Activated CD8-positive, alpha-beta T cell treated with anti-CD3 and anti-CD28 coated beads for 36 hours (primary cell): ENCODE measurements around the gene TCF7L1. TPM values are rescaled to one million over a fixed set of nuclear protein-coding genes. Genes with fewer than 3 reads are reported as not detected.

Experiments
- ATAC-seq: fragments of 200-7000 bp; cut with Tn5 transposase; one replicate; pipeline ENCODE4 v1.10.0; 2021; ENCODE audit warnings: mild to moderate bottlenecking, moderate library complexity
- CTCF ChIA-PET: fragments of 350-600 bp; sonication (Branson Sonifier 250); formaldehyde crosslinking; loops from one replicate; lab custom pipeline; 2021; ENCODE audit warnings: antibody characterized with exemption; lab: Charles Lee
- POLR2A ChIA-PET: fragments of 350-600 bp; sonication (Branson Sonifier 250); formaldehyde crosslinking; loops from one replicate; lab custom pipeline; 2021; ENCODE audit warnings: antibody characterized with exemption; lab: Charles Lee
- DNase-seq: peaks from one replicate; pipeline ENCODE4 v3.0.0-alpha.2; 2020
- H3K27ac Mint-ChIP-seq: one replicate; pipeline ENCODE4 v1.8.0; 2021; ENCODE audit warnings: mild to moderate bottlenecking, mixed read lengths
- H3K27me3 Mint-ChIP-seq: one replicate; pipeline ENCODE4 v1.8.0; 2021; ENCODE audit warnings: mixed read lengths
- H3K36me3 Mint-ChIP-seq: one replicate; pipeline ENCODE4 v1.8.0; 2021; ENCODE audit warnings: low read depth, mixed read lengths
- H3K4me1 Mint-ChIP-seq: one replicate; pipeline ENCODE4 v1.8.0; 2021; ENCODE audit warnings: low read depth, mixed read lengths
- H3K4me3 Mint-ChIP-seq: one replicate; pipeline ENCODE4 v1.8.0; 2021; ENCODE audit warnings: mild to moderate bottlenecking, moderate library complexity, mixed read lengths
- H3K9me3 Mint-ChIP-seq: one replicate; pipeline ENCODE4 v1.8.0; 2021; ENCODE audit warnings: mixed read lengths
- intact Hi-C: fragments of 100-400 bp; cut with micrococcal nuclease; formaldehyde crosslinking; loops from one replicate; pipeline ENCODE4 v1.10.0; 2022
- total RNA-seq, 2 experiments: library from RNA; stranded (reverse); gene quantifications; one replicate each; pipeline ENCODE4 v1.2.3, GENCODE V29; 2021
- TF ChIP-seq, protein P1 (sequence below): fragments of 200-600 bp; IDR thresholded peaks from one replicate; pipeline ENCODE4 v1.8.0; 2022; ENCODE audit warnings: antibody characterized with exemption, mild to moderate bottlenecking

The TCF7L1 gene
- total RNA-seq, 2 experiments from 2014 or later = not detected

DNA sequence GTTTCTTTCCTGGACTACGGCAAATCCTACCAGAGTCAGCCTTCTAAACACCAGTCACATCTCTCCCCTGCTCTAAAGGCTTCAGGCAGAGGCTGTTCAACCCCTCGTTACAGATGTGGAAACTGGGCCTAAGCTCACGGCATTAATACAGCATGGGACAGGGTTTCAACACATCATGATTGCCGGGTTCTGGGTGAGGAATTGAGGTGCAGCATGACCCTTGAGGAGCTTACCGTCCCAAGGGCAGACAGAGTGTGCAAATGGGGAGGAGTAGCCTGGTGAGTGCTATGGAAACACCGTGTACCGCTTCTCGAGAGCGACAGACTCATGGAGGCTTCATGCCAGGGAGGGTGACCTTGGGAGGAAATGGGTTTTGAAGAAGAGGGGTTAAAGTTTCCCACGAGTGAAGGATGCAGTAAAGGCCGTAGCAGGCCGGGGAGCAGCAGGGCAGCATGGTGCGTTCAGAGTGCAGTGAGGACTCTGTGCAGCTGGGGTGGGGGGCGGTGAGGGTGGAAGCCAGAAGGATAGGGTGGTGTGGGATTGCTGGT, 143.5 kb downstream of the TCF7L1 start:
- DNase-seq (no peak), ATAC-seq (no peak)
- TF ChIP-seq, protein P1, sequence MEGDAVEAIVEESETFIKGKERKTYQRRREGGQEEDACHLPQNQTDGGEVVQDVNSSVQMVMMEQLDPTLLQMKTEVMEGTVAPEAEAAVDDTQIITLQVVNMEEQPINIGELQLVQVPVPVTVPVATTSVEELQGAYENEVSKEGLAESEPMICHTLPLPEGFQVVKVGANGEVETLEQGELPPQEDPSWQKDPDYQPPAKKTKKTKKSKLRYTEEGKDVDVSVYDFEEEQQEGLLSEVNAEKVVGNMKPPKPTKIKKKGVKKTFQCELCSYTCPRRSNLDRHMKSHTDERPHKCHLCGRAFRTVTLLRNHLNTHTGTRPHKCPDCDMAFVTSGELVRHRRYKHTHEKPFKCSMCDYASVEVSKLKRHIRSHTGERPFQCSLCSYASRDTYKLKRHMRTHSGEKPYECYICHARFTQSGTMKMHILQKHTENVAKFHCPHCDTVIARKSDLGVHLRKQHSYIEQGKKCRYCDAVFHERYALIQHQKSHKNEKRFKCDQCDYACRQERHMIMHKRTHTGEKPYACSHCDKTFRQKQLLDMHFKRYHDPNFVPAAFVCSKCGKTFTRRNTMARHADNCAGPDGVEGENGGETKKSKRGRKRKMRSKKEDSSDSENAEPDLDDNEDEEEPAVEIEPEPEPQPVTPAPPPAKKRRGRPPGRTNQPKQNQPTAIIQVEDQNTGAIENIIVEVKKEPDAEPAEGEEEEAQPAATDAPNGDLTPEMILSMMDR = no peak
- ChIA-PET CTCF (interaction anchor here (1.8 to 9.2 kb wide), 2 partner anchors 9 to 24 kb away, joined by 7 to 64 read pairs; no protein-coding TSS in a partner anchor), POLR2A (no interaction called here)
- Mint-ChIP-seq H3K36me3 (no peaks in the 10 kb centered on the region), H3K4me1 (no peaks in the 10 kb centered on the region), H3K9me3 (no peaks in the 10 kb centered on the region), H3K27me3 (no peaks in the 10 kb centered on the region), H3K27ac (no peak overlapping the region), H3K4me3 (no peak overlapping the region)
- intact Hi-C loops = no loop called here

DNA sequence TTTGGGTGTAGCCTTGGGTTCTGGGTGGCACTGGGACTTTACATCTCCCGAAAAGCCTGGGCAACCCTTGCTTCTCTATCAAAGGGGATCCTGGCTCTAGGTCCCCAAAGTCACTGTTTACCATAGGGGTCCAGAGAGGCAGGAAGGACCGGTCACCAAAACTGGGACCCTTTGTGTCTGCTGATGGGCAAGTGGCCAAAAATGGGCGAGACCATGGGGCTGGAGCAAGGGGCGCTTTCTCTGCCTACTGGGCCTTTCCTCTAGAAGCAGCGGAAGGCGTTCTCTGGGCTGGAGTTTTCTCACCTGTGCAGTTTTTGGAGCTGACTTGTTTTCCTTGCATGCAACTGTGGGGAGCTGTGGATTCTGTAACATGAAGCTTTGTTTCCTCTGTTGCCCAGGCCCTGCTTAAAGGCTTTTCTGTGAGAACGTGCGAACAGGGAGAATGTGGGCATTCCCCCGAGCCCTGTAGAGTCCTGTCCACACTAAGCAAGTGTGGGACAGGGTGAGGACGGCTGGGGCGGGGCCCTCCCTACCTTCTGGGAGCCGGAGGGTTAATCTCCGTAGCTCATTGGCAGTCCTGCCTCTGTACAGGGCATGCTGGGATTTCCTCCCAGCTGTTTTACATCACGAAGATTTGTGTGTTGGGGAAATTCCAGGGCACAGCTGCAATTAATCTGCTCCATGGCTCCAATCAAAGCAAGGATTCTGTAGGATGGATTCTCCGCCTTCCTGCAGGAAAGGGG, 144.4 kb downstream of the TCF7L1 start:
- ChIA-PET CTCF (interaction anchor here (0.8 to 1.8 kb wide), 3 partner anchors 11 to 23 kb away, joined by 4 to 7 read pairs (median 4); no protein-coding TSS in a partner anchor), POLR2A (no interaction called here)
- DNase-seq = no peak
- TF ChIP-seq, protein P1 = no peak
- ATAC-seq = no peak
- H3K4me3 Mint-ChIP-seq = no peak overlapping the region
- no peaks in the 10 kb centered on the region for H3K4me1 Mint-ChIP-seq
- H3K36me3 Mint-ChIP-seq = no peaks in the 10 kb centered on the region
- H3K27me3 Mint-ChIP-seq = no peaks in the 10 kb centered on the region
- intact Hi-C loops = no loop called here
- no peak overlapping the region for H3K27ac Mint-ChIP-seq
- no peaks in the 10 kb centered on the region for H3K9me3 Mint-ChIP-seq

DNA sequence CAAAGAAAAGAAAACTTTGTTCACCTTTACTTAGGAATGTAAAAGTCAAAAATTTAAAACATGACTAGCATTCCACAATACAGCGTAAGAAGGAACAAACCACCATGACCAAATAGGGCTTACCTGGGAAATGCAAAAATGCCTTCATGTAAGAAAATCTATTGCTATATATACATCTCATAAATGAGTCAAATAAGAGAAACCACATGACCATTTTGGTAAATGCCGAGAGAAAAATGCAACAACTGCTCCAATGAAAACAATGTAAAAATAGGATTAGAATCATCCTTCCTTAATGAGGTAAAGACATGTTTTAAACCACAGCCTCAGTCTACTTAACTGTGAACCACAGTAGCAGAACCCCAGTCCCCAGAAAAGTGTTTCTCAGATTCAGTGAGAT, 145.2 kb downstream of the TCF7L1 start:
- intact Hi-C loops = no loop called here
- no peak overlapping the region for H3K27ac Mint-ChIP-seq

DNA sequence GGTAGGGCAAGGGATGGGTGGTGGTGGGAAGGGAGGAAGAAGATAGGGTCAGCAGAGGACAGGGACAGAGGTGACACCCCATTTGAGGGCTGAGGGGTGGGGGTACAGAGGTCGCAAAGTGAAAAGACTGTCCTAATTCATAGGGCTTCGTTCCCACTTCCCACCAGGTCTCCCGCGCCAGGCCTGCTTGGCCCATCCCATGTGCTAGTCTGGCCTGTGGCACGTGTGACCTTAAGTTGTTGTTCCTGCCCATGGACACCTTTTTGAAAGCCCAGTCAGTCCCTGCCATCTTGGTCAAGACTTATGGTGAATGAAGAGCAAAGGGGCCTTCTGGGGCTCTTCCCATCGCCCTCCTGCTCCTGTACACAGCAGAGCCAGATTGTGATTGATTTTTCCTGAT, 148.4 kb downstream of the TCF7L1 start:
- H3K4me3 Mint-ChIP-seq = no peak overlapping the region
- ATAC-seq (no peak), DNase-seq (no peak)
- intact Hi-C loops = no loop called here
- peaks cover 4% of the 10 kb centered on the region for H3K4me1 Mint-ChIP-seq
- no peaks in the 10 kb centered on the region for H3K9me3 Mint-ChIP-seq
- ChIA-PET POLR2A (interaction anchor here (0.5 kb wide), 1 partner anchor 55 kb away, joined by 3 read pairs; no protein-coding TSS in a partner anchor), CTCF (interaction anchor here (6.0 to 6.4 kb wide), 2 partner anchors 15 to 17 kb away, joined by 36 to 63 read pairs; no protein-coding TSS in a partner anchor)
- no peaks in the 10 kb centered on the region for H3K36me3 Mint-ChIP-seq
- TF ChIP-seq, protein P1 = no peak
- H3K27ac Mint-ChIP-seq = no peak overlapping the region
- no peaks in the 10 kb centered on the region for H3K27me3 Mint-ChIP-seq

More for the DNA sequence above, 145.2 kb downstream of the TCF7L1 start:
- H3K36me3 Mint-ChIP-seq = no peaks in the 10 kb centered on the region
- DNase-seq (no peak), ATAC-seq (no peak)
- H3K4me1 Mint-ChIP-seq = no peaks in the 10 kb centered on the region
- TF ChIP-seq, protein P1 = no peak
- ChIA-PET POLR2A (no interaction called here), CTCF (interaction anchor here (1.2 kb wide), 1 partner anchor 20 kb away, joined by 3 read pairs; no protein-coding TSS in a partner anchor)
- no peaks in the 10 kb centered on the region for H3K9me3 Mint-ChIP-seq
- no peaks in the 10 kb centered on the region for H3K27me3 Mint-ChIP-seq
- no peak overlapping the region for H3K4me3 Mint-ChIP-seq

DNA sequence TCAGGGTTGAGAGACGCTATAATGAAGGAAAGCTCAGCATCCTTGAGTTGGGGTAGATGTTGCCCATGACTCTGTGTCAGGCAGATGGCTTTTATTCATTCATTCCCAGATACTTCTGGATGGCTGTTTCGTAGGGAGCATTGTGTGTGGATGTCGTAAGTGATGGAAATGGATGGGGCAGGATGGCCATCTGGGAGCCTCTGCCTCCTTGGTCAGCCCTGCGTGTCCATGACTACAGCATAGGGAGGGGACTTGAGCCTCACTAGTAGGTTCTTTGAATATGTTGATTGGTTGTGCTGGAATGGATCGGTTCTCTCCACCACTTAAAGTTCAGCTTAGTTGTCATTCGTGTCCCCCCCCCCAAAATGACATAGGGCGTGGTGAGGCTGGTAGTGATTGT, 149.7 kb downstream of the TCF7L1 start:
- Mint-ChIP-seq H3K36me3 (no peaks in the 10 kb centered on the region), H3K9me3 (no peaks in the 10 kb centered on the region), H3K4me1 (peaks cover 10% of the 10 kb centered on the region), H3K27me3 (no peaks in the 10 kb centered on the region), H3K27ac (no peak overlapping the region), H3K4me3 (no peak overlapping the region)
- TF ChIP-seq, protein P1 = no peak
- ChIA-PET CTCF (interaction anchor here (6.0 to 6.4 kb wide), 3 partner anchors 11 to 17 kb away, joined by 36 to 64 read pairs (median 63); no protein-coding TSS in a partner anchor), POLR2A (no interaction called here)
- DNase-seq (no peak), ATAC-seq (no peak)
- intact Hi-C loops = no loop called here
